ENCODE measurements around the gene YY1. TPM values are rescaled to one million over a fixed set of nuclear protein-coding genes. Genes with fewer than 3 reads are reported as not detected.
"Not testable (repeated sequence)": the region's sequence is repeated elsewhere in the genome, so short reads cannot be mapped to it uniquely, and the experiment has no call there.

YY1 gene
- polyA plus RNA-seq, 1 experiment = 15.7 TPM

DNA sequence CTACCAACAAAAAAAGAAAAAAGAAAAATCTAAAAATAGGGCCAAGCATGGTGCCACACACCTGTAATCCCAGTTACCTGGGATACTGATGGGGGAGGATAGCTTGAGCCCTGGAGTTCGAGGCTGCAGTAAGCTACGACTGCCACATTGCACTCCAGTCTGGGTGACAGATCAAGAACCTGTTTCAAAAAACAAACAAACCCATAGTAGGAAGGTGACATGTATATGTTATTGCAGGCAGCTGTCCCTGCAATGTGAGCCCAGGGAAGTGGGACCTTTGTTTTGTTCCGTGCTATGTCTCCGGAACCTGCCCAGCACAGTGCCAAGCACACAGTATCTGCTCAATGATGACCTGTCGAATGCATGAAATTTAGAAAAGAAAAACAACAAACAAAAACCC lies 37.2 kb upstream of the YY1 start:
- ChIA-PET POLR2A (no interaction called here), CTCF (no interaction called here)
- no peaks in the 10 kb centered on the region; the same call in 1 of the 2 replicates for H3K27me3 ChIP-seq (ENCODE audit: control insufficient read depth, insufficient read depth, low read length)
- DNase-seq (ENCODE audit: low read depth) = no peak
- no peak overlapping the region for H3K4me3 ChIP-seq (ENCODE audit: low read depth, low read length)
- TF ChIP-seq, protein P1, sequence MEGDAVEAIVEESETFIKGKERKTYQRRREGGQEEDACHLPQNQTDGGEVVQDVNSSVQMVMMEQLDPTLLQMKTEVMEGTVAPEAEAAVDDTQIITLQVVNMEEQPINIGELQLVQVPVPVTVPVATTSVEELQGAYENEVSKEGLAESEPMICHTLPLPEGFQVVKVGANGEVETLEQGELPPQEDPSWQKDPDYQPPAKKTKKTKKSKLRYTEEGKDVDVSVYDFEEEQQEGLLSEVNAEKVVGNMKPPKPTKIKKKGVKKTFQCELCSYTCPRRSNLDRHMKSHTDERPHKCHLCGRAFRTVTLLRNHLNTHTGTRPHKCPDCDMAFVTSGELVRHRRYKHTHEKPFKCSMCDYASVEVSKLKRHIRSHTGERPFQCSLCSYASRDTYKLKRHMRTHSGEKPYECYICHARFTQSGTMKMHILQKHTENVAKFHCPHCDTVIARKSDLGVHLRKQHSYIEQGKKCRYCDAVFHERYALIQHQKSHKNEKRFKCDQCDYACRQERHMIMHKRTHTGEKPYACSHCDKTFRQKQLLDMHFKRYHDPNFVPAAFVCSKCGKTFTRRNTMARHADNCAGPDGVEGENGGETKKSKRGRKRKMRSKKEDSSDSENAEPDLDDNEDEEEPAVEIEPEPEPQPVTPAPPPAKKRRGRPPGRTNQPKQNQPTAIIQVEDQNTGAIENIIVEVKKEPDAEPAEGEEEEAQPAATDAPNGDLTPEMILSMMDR (IDR thresholded peaks at IDR 0.05; ENCODE audit: insufficient read depth, low read depth, low read length) = no peak
- H3K36me3 ChIP-seq (ENCODE audit: control insufficient read depth, insufficient read depth, low read length) = no peaks in the 10 kb centered on the region

DNA sequence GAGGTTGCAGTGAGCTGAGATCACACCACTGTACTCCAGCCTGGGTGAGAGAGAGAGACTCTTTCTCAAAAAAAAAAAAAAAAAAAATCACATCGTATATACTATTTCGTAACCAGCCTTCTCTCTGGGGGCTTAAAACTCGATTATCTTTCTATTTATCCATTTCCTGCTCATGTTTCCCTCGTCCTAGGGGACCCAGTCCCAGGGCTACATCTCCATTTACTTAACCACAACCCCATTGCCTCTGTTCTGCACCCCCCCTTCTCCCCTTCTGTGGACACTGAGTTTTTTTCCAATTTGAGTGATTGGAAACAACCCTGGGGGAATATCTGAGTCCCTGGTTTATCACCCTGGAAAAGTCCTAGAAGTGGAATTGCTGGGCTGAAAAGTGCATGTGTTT lies 36.2 kb upstream of the YY1 start:
- ChIA-PET CTCF (interaction anchor here (1.4 kb wide), 1 partner anchor 10 kb away, joined by 10 read pairs; no protein-coding TSS in a partner anchor), POLR2A (no interaction called here)
- Histone ChIP-seq H3K36me3 (ENCODE audit: control insufficient read depth, insufficient read depth, low read length) (no peaks in the 10 kb centered on the region), H3K4me3 (ENCODE audit: low read depth, low read length) (no peak overlapping the region), H3K27me3 (ENCODE audit: control insufficient read depth, insufficient read depth, low read length) (no peaks in the 10 kb centered on the region; the same call in 1 of the 2 replicates)
- no peak for DNase-seq (ENCODE audit: low read depth)
- TF ChIP-seq, protein P1 (IDR thresholded peaks at IDR 0.05; ENCODE audit: insufficient read depth, low read depth, low read length) = no peak

DNA sequence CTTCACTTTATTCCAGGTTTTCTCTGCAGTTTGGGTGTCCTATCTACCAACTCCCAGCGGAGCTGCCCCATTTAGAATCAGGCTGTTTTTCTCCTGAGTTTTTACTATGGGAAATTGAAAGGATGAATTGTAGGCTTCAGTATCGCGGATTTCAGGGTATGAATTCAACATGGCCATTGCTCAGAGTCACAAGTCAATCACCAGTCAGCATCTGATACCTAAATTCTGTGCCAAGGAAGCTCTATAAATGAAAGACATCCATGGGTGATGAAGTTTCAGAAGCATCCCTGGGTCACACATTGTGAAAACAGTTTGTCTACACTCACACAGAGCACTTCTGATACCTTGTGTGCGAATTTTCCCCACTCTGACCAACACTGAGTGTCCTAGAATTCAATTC lies 35.8 kb upstream of the YY1 start:
- Histone ChIP-seq H3K27me3 (ENCODE audit: control insufficient read depth, insufficient read depth, low read length) (no peaks in the 10 kb centered on the region; the same call in 1 of the 2 replicates), H3K36me3 (ENCODE audit: control insufficient read depth, insufficient read depth, low read length) (no peaks in the 10 kb centered on the region), H3K4me3 (ENCODE audit: low read depth, low read length) (no peak overlapping the region)
- ChIA-PET CTCF (interaction anchor here (1.4 kb wide), 1 partner anchor 10 kb away, joined by 10 read pairs; no protein-coding TSS in a partner anchor), POLR2A (no interaction called here)
- no peak for DNase-seq (ENCODE audit: low read depth)
- TF ChIP-seq, protein P1 (IDR thresholded peaks at IDR 0.05; ENCODE audit: insufficient read depth, low read depth, low read length) = no peak

DNA sequence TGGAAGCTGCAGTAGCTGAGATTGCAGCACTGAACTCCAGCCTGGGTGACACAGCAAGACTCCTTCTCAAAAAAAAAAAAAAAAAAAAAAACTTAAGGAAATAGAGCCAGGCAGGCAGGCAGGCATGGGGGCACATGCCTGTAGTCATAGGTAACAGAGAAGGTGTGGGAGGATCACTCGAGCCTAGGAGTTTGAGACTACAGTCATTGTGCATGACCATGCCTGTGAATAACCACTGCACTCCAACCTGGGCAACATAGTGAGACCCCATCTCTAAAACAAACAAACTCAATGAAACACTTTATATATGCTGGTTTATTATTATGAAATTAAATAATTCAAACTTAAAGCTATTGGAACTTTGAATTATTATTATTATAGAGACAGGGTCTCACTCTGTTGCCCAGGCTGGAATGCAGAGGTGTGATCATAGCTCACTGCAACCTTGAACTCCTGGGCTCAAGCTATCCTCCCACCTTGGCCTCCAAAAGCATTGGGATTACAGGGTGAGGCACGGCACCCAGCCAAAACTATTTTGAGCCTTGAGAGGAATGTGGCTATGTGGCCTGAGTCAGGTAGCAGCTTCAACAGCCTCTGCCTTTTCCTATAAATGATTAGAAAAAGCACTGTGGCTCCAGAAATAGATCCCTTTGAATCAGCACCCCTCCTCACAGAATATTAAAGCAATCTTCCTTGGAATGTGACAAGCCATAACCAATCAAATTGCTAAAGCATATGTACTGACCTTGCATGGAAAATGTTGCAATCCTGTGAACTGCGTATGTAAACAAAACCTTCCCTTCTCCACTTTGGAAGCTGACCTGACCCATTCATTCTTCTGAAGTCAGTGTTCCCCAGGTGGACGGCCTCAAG lies 34.7 kb upstream of the YY1 start:
- Histone ChIP-seq H3K4me3 (ENCODE audit: low read depth, low read length) (no peak overlapping the region), H3K36me3 (ENCODE audit: control insufficient read depth, insufficient read depth, low read length) (no peaks in the 10 kb centered on the region), H3K27me3 (ENCODE audit: control insufficient read depth, insufficient read depth, low read length) (no peaks in the 10 kb centered on the region; the same call in 1 of the 2 replicates)
- CTCF ChIA-PET = interaction anchor here (1.1 to 3.1 kb wide), 4 partner anchors 10 to 12 kb away, joined by 3 to 11 read pairs (median 7); no protein-coding TSS in a partner anchor
- POLR2A ChIA-PET = interaction anchor here (0.7 kb wide), 1 partner anchor 198 kb away, joined by 5 read pairs; no protein-coding TSS in a partner anchor
- TF ChIP-seq, protein P1 (IDR thresholded peaks at IDR 0.05; ENCODE audit: insufficient read depth, low read depth, low read length) = no peak
- DNase-seq (ENCODE audit: low read depth) = no peak

DNA sequence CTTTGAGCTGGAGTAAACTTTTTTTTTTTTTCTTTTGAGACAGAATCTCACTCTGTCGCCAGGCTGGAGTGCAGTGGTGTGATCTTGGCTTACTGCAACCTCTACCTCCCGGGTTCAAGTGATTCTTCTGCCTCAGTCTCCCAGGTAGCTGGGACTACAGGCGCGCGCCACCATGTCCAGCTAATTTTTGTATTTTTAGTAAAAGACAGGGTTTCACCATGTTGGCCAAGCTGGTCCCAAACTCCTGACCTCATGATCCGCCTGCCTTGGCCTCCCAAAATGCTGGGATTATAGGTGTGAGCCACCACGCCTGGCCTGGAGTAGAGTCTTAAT lies 34.1 kb upstream of the YY1 start:
- not testable (repeated sequence) for DNase-seq (ENCODE audit: low read depth); H3K36me3 ChIP-seq (ENCODE audit: control insufficient read depth, insufficient read depth, low read length); H3K27me3 ChIP-seq (ENCODE audit: control insufficient read depth, insufficient read depth, low read length); H3K4me3 ChIP-seq (ENCODE audit: low read depth, low read length)
- ChIA-PET CTCF (interaction anchor here (0.5 to 3.1 kb wide), 4 partner anchors 10 to 146 kb away, joined by 3 to 11 read pairs (median 4); no protein-coding TSS in a partner anchor), POLR2A (interaction anchor here (0.7 kb wide), 1 partner anchor 199 kb away, joined by 5 read pairs; no protein-coding TSS in a partner anchor)

DNA sequence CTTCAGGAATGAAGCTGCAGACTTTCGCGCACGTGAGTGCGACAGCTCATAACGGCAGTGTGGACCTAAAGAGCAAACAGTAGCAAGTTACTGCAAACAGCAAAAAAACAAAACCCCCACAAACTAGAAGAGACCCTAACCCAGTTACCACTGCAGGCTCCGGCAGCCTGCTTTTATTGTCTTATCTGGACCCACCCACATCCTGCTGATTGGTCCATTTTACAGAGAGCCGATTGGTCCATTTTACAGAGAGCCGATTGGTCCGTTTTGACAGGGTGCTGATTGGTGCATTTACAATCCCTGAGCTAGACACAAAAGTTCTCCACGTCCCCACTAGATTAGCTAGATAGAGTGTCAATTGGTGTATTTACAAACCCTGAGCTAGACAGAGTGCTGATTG lies 31.4 kb upstream of the YY1 start:
- DNase-seq (ENCODE audit: low read depth); H3K4me3 ChIP-seq (ENCODE audit: low read depth, low read length); H3K36me3 ChIP-seq (ENCODE audit: control insufficient read depth, insufficient read depth, low read length); CTCF ChIA-PET; H3K27me3 ChIP-seq (ENCODE audit: control insufficient read depth, insufficient read depth, low read length); POLR2A ChIA-PET: not testable (repeated sequence)

DNA sequence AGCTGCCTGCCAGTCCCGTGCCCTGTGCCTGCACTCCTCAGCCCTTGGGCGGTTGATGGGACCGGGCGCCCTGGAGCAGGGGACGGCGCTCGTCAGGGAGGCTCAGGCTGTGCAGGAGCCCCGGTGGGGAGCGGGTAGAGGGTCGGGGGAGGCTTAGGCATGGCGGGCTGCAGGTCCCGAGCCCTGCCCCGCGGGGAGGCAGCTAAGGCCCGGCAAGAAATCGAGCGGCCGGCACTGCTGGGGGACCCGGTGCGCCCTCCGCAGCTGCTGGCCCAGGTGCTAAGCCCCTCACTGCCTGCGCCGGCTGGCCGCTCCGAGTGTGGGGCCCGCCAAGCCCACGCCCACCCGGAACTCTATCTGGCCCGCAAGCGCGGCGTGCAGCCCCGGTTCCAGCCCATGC lies 30.8 kb upstream of the YY1 start:
- CTCF ChIA-PET; H3K36me3 ChIP-seq (ENCODE audit: control insufficient read depth, insufficient read depth, low read length); H3K4me3 ChIP-seq (ENCODE audit: low read depth, low read length); H3K27me3 ChIP-seq (ENCODE audit: control insufficient read depth, insufficient read depth, low read length); POLR2A ChIA-PET; DNase-seq (ENCODE audit: low read depth): not testable (repeated sequence)
